Suppressor macrophage treated with lipopolysaccharide for 1 hour (primary cell): ENCODE data around the gene DPYSL3.

Experiments used
- DNase-seq, 3 donors: peaks; one replicate each; pipeline ENCODE4 v3.0.0-alpha.2; 2020 to 2022

DPYSL3 gene

GRCh38 chr5:147360816-147361215, 149.1 kb downstream of the DPYSL3 start:
- no peak for DNase-seq

GRCh38 chr5:147359581-147359980, 150.3 kb downstream of the DPYSL3 start:
- no peak for DNase-seq

GRCh38 chr5:147359101-147359500, 150.8 kb downstream of the DPYSL3 start:
- no peak for DNase-seq

- no peak for DNase-seq
Measured at GRCh38 chr5:147349241-147349640, 160.6 kb downstream of the DPYSL3 start.

GRCh38 chr5:147348451-147348850, 161.4 kb downstream of the DPYSL3 start:
- no peak for DNase-seq

- DNase-seq, result no peak
Measured at GRCh38 chr5:147348046-147348445, 161.8 kb downstream of the DPYSL3 start.

GRCh38 chr5:147346006-147346561, 163.8 kb downstream of the DPYSL3 start:
- DNase-seq, result no peak

- no peak for DNase-seq
Measured at GRCh38 chr5:147344861-147345260, 165.0 kb downstream of the DPYSL3 start.

GRCh38 chr5:147341345-147341744, 168.5 kb downstream of the DPYSL3 start:
- DNase-seq, result no peak

GRCh38 chr5:147340941-147341340, 168.9 kb downstream of the DPYSL3 start:
- DNase-seq, result no peak
